Right cardiac atrium (tissue), 5 donors: ENCODE results near the gene SMIM38. TPM values are rescaled to one million over a fixed set of nuclear protein-coding genes. Genes with fewer than 3 reads are reported as not detected.

ENCODE experiments used
- ATAC-seq, 2 donors: fragments of 200-7000 bp; cut with Tn5 transposase; one replicate each; pipeline versions ENCODE4 v1.8.0 to v1.9.1; 2020; ENCODE audit warnings: moderate library complexity in 2 of 2, mild to moderate bottlenecking in 1 of 2
- DNase-seq, 3 donors: peaks; one replicate each; pipeline ENCODE4 v3.0.0-alpha.2; 2020
- H3K27ac ChIP-seq: one replicate; pipeline ENCODE4 v1.5.1; 2013; ENCODE audit warnings: mild to moderate bottlenecking, low read length, control low read depth, moderate library complexity
- H3K27me3 ChIP-seq: one replicate; pipeline ENCODE4 v1.6.1; 2013; ENCODE audit not compliant: control insufficient read depth, insufficient read depth
- H3K4me1 ChIP-seq: one replicate; pipeline ENCODE4 v1.6.1; 2013; ENCODE audit warnings: low read length; ENCODE audit not compliant: control insufficient read depth, insufficient read depth
- H3K4me3 ChIP-seq: one replicate; pipeline ENCODE4 v1.5.1; 2013; ENCODE audit warnings: low read length, control low read depth
- H3K9me3 ChIP-seq: one replicate; pipeline ENCODE4 v1.6.1; 2013; ENCODE audit warnings: low read length; ENCODE audit not compliant: control insufficient read depth
- WGBS: extraction: QIAGEN DNeasy Blood & Tissue Kit; methylation state at CpG from one replicate; pipeline ENCODE4 v1.1.7; 2013; 5-methylcytosine and 5-hydroxymethylcytosine counted together
- intact Hi-C, 4 donors: fragments of 100-400 bp; cut with DNase I; formaldehyde crosslinking; loops; one replicate each; pipeline versions ENCODE4 v1.11.0 to v1.14.0; 2022 to 2023
- polyA plus RNA-seq: library from polyadenylated mRNA; stranded (reverse); fragments of 200-250 nt; gene quantifications from one replicate; pipeline ENCODE4 v1.2.3, GENCODE V29; 2013
- total RNA-seq, 4 donors: library from RNA; stranded (reverse); fragmentation: NEBNext Ultra II Directional; extraction: Animal tissue kit (Norgen Biotek cat#: 25700); gene quantifications; one replicate each; pipeline ENCODE4 v1.2.1, GENCODE V29; 2021
- donor health status: healthy with polysubstance abuse.
- donor health status: DM: no; HTN: yes; CAD: no.
- donor health status: DM: no; HTN: no; CAD: no.
- donor health status: DM: no; HTN: yes; CAD: no; lungs with severe emphysema.
- donor health status: DM: yes; HTN: yes; CAD: no.

SMIM38 gene
- total and polyA plus RNA-seq, 5 donors, result 0.07 to 0.56 (median 0.21) TPM; not detected in 1

DNA sequence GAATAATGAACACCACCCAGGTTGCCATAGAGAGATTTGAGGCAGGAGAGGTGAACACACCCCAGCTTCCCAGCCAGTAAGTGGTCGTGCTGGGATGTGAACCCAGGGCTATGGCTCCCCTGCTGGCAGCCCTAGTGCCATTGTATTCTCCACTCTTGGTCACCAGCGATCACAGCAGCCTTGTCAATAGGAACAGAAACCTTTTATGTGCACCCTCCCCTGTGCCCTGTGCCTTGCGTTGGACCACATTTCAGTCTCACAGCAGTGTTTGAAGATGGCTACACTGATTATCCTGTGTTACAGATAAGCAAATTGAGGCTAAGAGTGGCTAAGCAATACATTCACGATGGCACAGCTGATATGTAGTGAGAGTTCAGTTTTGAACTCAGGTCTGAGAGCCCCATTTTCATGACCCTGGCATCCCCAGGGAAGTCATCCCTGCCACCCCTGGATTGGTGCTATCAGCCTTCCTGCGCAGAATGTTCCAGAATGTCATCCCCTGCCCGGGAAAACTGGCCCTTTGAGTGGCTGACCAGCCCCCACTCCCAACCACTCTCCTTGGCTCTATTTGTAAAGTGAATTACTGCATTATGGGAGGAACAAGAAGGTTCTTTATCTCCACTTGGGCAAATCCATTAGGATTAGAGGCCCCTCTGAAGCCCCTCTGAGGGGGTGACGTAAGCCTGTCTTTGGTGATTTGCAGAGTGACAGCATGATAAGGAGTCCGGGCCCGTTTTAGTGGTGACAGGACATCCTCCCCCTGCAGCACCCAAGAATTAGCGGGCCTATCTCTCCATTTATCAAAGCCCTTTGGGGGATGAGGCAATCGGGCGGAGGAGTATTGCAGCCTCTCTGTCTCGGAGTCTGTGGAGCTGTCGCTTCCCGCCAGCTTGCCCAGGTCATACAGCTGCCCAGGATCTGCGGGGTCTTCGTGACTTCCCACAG lies 30.9 kb downstream of the SMIM38 start:
- no peak for DNase-seq
- intact Hi-C loops, result no loop called here
- no peaks in the 10 kb centered on the region for H3K27me3 ChIP-seq
- H3K9me3 ChIP-seq, result peaks cover 8% of the 10 kb centered on the region
- no peak overlapping the region for H3K4me3 ChIP-seq
- no peak for ATAC-seq
- no peaks in the 10 kb centered on the region for H3K4me1 ChIP-seq
- WGBS, result 53% methylated on average over 17 of the region's 17 CpGs
- H3K27ac ChIP-seq, result no peak overlapping the region

- Histone ChIP-seq H3K27ac (no peak overlapping the region), H3K27me3 (no peaks in the 10 kb centered on the region), H3K9me3 (peaks cover 8% of the 10 kb centered on the region), H3K4me1 (no peaks in the 10 kb centered on the region), H3K4me3 (no peak overlapping the region)
- DNase-seq (no peak), ATAC-seq (no peak)
- intact Hi-C loops, result no loop called here
- 94% methylated on average over 7 of the region's 7 CpGs for WGBS
Measured at GRCh38 chr11:69187540-69188065, 31.9 kb downstream of the SMIM38 start.

DNA sequence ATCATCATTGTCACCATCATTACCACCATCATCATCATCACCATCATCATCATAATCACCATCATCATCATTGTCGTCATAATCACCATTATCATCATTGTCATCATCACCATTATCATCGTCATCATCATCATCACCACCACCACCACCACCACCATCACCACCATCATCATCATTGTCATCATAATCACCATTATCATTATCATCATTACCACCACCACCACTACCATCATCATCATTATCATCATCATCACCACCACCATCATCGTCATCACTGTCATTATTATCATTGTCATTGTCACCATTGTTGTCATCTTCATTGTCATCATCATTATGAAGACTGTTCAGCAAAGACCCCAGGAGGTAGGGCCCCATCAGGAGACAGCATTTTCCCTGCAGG lies 33.3 kb downstream of the SMIM38 start:
- H3K9me3 ChIP-seq, result peaks cover 8% of the 10 kb centered on the region
- no peak for ATAC-seq
- H3K27ac ChIP-seq, result no peak overlapping the region
- DNase-seq, result no peak
- H3K4me1 ChIP-seq, result no peaks in the 10 kb centered on the region
- no peak overlapping the region for H3K4me3 ChIP-seq
- no peaks in the 10 kb centered on the region for H3K27me3 ChIP-seq
- intact Hi-C loops, result no loop called here
- WGBS, result 77% methylated on average over 3 of the region's 3 CpGs

DNA sequence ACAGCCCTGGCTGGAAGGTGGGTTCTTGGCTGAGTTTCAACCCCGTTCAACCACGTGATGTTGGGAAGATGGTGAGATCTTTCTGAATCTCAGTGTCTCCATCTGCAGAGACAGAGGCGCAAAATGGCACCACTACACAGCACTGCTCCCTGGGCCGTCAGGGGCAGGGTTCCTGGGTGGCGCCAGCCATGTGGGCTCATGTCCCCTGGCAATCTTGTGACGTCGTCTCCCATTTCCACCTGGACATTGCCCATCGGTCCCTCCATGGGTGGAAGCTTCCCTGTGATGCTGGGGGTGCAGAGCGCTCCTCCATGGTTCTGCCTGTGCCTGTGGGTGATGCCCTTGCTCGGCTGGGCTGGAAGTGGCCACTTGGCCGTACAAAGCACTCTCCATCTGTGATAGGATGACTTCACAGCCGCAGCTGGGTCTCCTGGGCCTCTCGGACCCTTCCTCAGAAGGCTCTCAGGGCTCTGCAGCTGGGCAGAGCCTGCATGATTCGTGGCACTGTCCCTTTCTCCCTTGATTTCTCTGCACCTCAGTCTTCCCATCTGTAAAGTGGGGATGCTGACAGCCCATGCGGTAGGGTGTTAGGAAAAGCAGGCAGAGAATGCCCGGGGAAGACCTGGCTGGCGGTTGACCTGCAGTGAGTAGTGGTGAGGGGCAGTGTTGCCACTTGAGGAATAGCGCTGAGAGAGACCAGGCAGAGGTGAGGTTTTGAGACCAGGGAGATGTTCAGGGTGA lies 35.2 kb downstream of the SMIM38 start:
- H3K27ac ChIP-seq, result no peak overlapping the region
- no peak for DNase-seq
- ATAC-seq, result no peak
- intact Hi-C loops, result no loop called here
- no peak overlapping the region for H3K4me3 ChIP-seq
- 94% methylated on average over 18 of the region's 18 CpGs for WGBS
- H3K9me3 ChIP-seq, result peaks cover 8% of the 10 kb centered on the region
- H3K4me1 ChIP-seq, result no peaks in the 10 kb centered on the region
- H3K27me3 ChIP-seq, result no peaks in the 10 kb centered on the region

DNA sequence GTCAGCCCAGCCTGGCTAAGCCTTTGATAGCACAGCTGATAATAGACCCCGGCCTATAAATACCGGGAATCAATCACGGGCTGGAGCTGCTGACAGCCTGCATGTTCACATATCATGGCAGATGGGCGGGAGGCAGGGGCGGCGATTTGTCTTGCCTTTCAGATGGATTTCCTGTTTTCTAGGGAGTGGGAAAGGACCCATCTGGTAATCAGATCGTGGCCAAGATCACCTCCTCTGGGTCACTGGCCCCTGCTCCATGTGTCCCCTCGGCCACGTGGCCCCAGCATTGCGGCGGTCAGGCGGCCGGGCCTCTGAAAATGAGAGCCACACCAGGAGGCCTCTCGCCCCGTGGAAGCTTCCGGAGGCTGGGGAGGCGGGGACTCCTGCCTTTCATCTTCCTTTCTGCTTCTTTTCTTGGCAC lies 36.6 kb downstream of the SMIM38 start:
- 46% methylated on average over 17 of the region's 17 CpGs for WGBS

GRCh38 chr11:69193151-69193550 lies 37.4 kb downstream of the SMIM38 start:
- Histone ChIP-seq H3K27ac (no peak overlapping the region), H3K4me3 (no peak overlapping the region), H3K27me3 (no peaks in the 10 kb centered on the region), H3K9me3 (no peaks in the 10 kb centered on the region), H3K4me1 (no peaks in the 10 kb centered on the region)
- intact Hi-C loops, result no loop called here
- 92% methylated on average over 5 of the region's 5 CpGs for WGBS
- DNase-seq (no peak), ATAC-seq (no peak)

More for the DNA sequence above, 36.6 kb downstream of the SMIM38 start:
- H3K4me3 ChIP-seq, result no peak overlapping the region
- no peak overlapping the region for H3K27ac ChIP-seq
- H3K4me1 ChIP-seq, result no peaks in the 10 kb centered on the region
- DNase-seq (no peak), ATAC-seq (no peak)
- intact Hi-C loops, result no loop called here
- no peaks in the 10 kb centered on the region for H3K27me3 ChIP-seq
- peaks cover 5% of the 10 kb centered on the region for H3K9me3 ChIP-seq

GRCh38 chr11:69193629-69194028 lies 37.9 kb downstream of the SMIM38 start:
- intact Hi-C loops, result no loop called here
- ATAC-seq (no peak), DNase-seq (no peak)
- H3K4me3 ChIP-seq, result no peak overlapping the region
- H3K27ac ChIP-seq, result no peak overlapping the region
- no peaks in the 10 kb centered on the region for H3K4me1 ChIP-seq
- 78% methylated on average over 2 of the region's 2 CpGs for WGBS
- no peaks in the 10 kb centered on the region for H3K9me3 ChIP-seq
- no peaks in the 10 kb centered on the region for H3K27me3 ChIP-seq

GRCh38 chr11:69194396-69194795 lies 38.7 kb downstream of the SMIM38 start:
- no peaks in the 10 kb centered on the region for H3K9me3 ChIP-seq
- no peaks in the 10 kb centered on the region for H3K27me3 ChIP-seq
- H3K4me3 ChIP-seq, result no peak overlapping the region
- no peak for ATAC-seq
- intact Hi-C loops, result no loop called here
- WGBS, result 96% methylated on average over 1 of the region's 1 CpG
- DNase-seq, result no peak
- no peak overlapping the region for H3K27ac ChIP-seq
- H3K4me1 ChIP-seq, result no peaks in the 10 kb centered on the region

- ATAC-seq (no peak), DNase-seq (no peak)
- Histone ChIP-seq H3K4me1 (no peaks in the 10 kb centered on the region), H3K27ac (no peak overlapping the region), H3K9me3 (no peaks in the 10 kb centered on the region), H3K27me3 (no peaks in the 10 kb centered on the region), H3K4me3 (no peak overlapping the region)
- WGBS, result 49% methylated on average over 4 of the region's 6 CpGs
- intact Hi-C loops, result no loop called here
Measured at GRCh38 chr11:69194956-69195355, 39.2 kb downstream of the SMIM38 start.

DNA sequence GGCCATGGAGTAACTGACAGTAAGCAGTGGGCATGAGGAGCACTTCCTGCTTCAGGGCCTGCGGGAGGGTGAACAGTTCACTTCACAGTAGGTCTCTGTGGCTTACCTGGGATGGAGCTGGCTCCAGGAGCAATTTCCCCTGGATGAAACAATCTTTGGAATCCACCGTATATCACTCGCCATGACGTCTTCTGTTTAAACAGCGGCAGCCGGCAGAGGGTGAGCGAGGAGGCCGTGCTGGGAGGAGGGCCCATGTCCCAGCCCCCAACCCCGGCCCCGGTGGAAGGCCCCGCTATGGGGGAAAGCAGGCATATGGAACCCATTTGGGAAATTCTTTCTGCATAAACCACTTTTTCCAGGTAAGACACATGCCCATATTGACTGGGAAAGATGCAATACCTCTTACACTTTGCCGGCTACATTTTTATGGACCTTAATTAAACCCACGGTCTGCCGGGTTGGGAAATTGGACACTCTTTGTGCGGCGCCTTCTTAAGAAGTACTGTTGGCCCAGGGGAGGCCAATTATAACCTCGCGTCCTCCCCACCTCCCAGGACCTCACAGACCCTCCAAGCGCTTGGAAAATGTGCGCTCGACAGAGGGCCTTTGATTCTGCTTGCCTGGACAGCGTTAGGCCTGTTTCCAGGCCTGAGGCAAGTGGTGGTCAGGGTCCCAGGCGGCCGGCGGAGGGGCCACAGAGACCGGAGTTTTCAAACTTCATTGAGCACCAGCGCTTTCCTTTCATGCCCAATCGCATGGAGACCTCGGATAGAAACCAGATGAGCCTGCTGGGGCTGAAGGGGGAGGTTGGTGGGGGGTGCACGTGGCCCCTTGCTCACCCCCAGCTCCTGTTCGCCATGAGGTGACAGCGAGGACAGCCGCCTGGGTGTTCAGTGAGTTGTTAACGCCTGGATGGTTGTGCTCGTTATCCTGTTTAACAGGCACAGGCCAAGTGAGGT lies 40.4 kb downstream of the SMIM38 start:
- Histone ChIP-seq H3K27me3 (no peaks in the 10 kb centered on the region), H3K4me1 (no peaks in the 10 kb centered on the region), H3K9me3 (no peaks in the 10 kb centered on the region), H3K27ac (no peak overlapping the region), H3K4me3 (no peak overlapping the region)
- DNase-seq, result no peak
- 90% methylated on average over 35 of the region's 35 CpGs for WGBS
- intact Hi-C loops, result no loop called here
- no peak for ATAC-seq
